Measurements from ENCODE around the gene NXNL1.

- TF ChIP-seq POLR2AphosphoS5 (IDR thresholded peaks at IDR 0.05; ENCODE audit: insufficient read depth, low read depth, low read length) (no peak), MAX (IDR thresholded peaks at IDR 0.05; ENCODE audit: insufficient read depth, insufficient read length) (no peak), FOS (IDR thresholded peaks at IDR 0.05; ENCODE audit: borderline replicate concordance, insufficient read depth, low read length) (no peak), POLR2A (IDR thresholded peaks at IDR 0.05; ENCODE audit: low read depth, low read length) (no peak)
- TF ChIP-seq, protein P1, sequence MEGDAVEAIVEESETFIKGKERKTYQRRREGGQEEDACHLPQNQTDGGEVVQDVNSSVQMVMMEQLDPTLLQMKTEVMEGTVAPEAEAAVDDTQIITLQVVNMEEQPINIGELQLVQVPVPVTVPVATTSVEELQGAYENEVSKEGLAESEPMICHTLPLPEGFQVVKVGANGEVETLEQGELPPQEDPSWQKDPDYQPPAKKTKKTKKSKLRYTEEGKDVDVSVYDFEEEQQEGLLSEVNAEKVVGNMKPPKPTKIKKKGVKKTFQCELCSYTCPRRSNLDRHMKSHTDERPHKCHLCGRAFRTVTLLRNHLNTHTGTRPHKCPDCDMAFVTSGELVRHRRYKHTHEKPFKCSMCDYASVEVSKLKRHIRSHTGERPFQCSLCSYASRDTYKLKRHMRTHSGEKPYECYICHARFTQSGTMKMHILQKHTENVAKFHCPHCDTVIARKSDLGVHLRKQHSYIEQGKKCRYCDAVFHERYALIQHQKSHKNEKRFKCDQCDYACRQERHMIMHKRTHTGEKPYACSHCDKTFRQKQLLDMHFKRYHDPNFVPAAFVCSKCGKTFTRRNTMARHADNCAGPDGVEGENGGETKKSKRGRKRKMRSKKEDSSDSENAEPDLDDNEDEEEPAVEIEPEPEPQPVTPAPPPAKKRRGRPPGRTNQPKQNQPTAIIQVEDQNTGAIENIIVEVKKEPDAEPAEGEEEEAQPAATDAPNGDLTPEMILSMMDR (IDR thresholded peaks at IDR 0.05; ENCODE audit: extremely low read depth in 1 of 2, insufficient read depth in 1 of 2, low read depth in 1 of 2, low read length in 2 of 2), result no peak
Observed at GRCh38 chr19:17409990-17410389, 50.7 kb downstream of the NXNL1 start.
